ENCODE measurements around the gene ZMIZ1. TPM values are rescaled to one million over a fixed set of nuclear protein-coding genes. Genes with fewer than 3 reads are reported as not detected.

Gene ZMIZ1
- total and polyA plus RNA-seq, 4 donors = 43.0 to 178 (median 107) TPM

- Histone ChIP-seq H3K4me1 (ENCODE audit: control insufficient read depth, insufficient read depth, low read length) (peaks cover 89% of the 10 kb centered on the region), H3K36me3 (ENCODE audit: control insufficient read depth, insufficient read depth, low read length) (peaks cover 60% of the 10 kb centered on the region), H3K9me3 (ENCODE audit: control insufficient read depth, insufficient read depth, low read length) (no peaks in the 10 kb centered on the region), H3K27ac (ENCODE audit: low read depth, low read length) (no peak overlapping the region), H3K27me3 (ENCODE audit: control insufficient read depth, insufficient read depth, low read length) (no peaks in the 10 kb centered on the region), H3K4me3 (ENCODE audit: low read depth, low read length) (no peak overlapping the region)
- 91% methylated on average over 5 of the region's 5 CpGs for WGBS (ENCODE audit: insufficient coverage)
- DNase-seq (ENCODE audit: low read depth in 4 of 6, low spot score in 6 of 6) = no peak
Measured at GRCh38 chr10:79250259-79250658, 181.5 kb downstream of the ZMIZ1 start.

- Histone ChIP-seq H3K4me3 (ENCODE audit: low read depth, low read length) (no peak overlapping the region), H3K27ac (ENCODE audit: low read depth, low read length) (no peak overlapping the region), H3K27me3 (ENCODE audit: control insufficient read depth, insufficient read depth, low read length) (no peaks in the 10 kb centered on the region), H3K4me1 (ENCODE audit: control insufficient read depth, insufficient read depth, low read length) (peaks cover 88% of the 10 kb centered on the region), H3K36me3 (ENCODE audit: control insufficient read depth, insufficient read depth, low read length) (peaks cover 59% of the 10 kb centered on the region), H3K9me3 (ENCODE audit: control insufficient read depth, insufficient read depth, low read length) (no peaks in the 10 kb centered on the region)
- 91% methylated on average over 1 of the region's 5 CpGs for WGBS (ENCODE audit: insufficient coverage)
- no peak for DNase-seq (ENCODE audit: low read depth in 4 of 6, low spot score in 6 of 6)
Measured at GRCh38 chr10:79252450-79252849, 183.7 kb downstream of the ZMIZ1 start.

- Histone ChIP-seq H3K9me3 (ENCODE audit: control insufficient read depth, insufficient read depth, low read length) (no peaks in the 10 kb centered on the region), H3K36me3 (ENCODE audit: control insufficient read depth, insufficient read depth, low read length) (peaks cover 61% of the 10 kb centered on the region), H3K4me1 (ENCODE audit: control insufficient read depth, insufficient read depth, low read length) (peaks cover 88% of the 10 kb centered on the region), H3K27ac (ENCODE audit: low read depth, low read length) (no peak overlapping the region), H3K4me3 (ENCODE audit: low read depth, low read length) (no peak overlapping the region), H3K27me3 (ENCODE audit: control insufficient read depth, insufficient read depth, low read length) (no peaks in the 10 kb centered on the region)
- DNase-seq (ENCODE audit: low read depth in 4 of 6, low spot score in 6 of 6) = no peak
- 93% methylated on average over 4 of the region's 4 CpGs for WGBS (ENCODE audit: insufficient coverage)
Measured at GRCh38 chr10:79252971-79253370, 184.2 kb downstream of the ZMIZ1 start.

- H3K36me3 ChIP-seq (ENCODE audit: control insufficient read depth, insufficient read depth, low read length) = peaks cover 61% of the 10 kb centered on the region
- no peak overlapping the region for H3K4me3 ChIP-seq (ENCODE audit: low read depth, low read length)
- no peak overlapping the region for H3K27ac ChIP-seq (ENCODE audit: low read depth, low read length)
- WGBS (ENCODE audit: insufficient coverage) = 90% methylated on average over 2 of the region's 3 CpGs
- DNase-seq (ENCODE audit: low read depth in 4 of 6, low spot score in 6 of 6) = no peak
- H3K4me1 ChIP-seq (ENCODE audit: control insufficient read depth, insufficient read depth, low read length) = peaks cover 88% of the 10 kb centered on the region
- no peaks in the 10 kb centered on the region for H3K9me3 ChIP-seq (ENCODE audit: control insufficient read depth, insufficient read depth, low read length)
- no peaks in the 10 kb centered on the region for H3K27me3 ChIP-seq (ENCODE audit: control insufficient read depth, insufficient read depth, low read length)
Measured at GRCh38 chr10:79253704-79254103, 184.9 kb downstream of the ZMIZ1 start.

- Histone ChIP-seq H3K27me3 (ENCODE audit: control insufficient read depth, insufficient read depth, low read length) (no peaks in the 10 kb centered on the region), H3K4me1 (ENCODE audit: control insufficient read depth, insufficient read depth, low read length) (peaks cover 88% of the 10 kb centered on the region), H3K27ac (ENCODE audit: low read depth, low read length) (peak overlapping the region; percentile 11), H3K36me3 (ENCODE audit: control insufficient read depth, insufficient read depth, low read length) (peaks cover 57% of the 10 kb centered on the region), H3K4me3 (ENCODE audit: low read depth, low read length) (no peak overlapping the region), H3K9me3 (ENCODE audit: control insufficient read depth, insufficient read depth, low read length) (no peaks in the 10 kb centered on the region)
- DNase-seq (ENCODE audit: low read depth in 4 of 6, low spot score in 6 of 6) = no peak
- 79% methylated on average over 14 of the region's 18 CpGs for WGBS (ENCODE audit: insufficient coverage)
Measured at GRCh38 chr10:79254333-79255006, 185.7 kb downstream of the ZMIZ1 start.

GRCh38 chr10:79255007-79255507, 186.3 kb downstream of the ZMIZ1 start:
- WGBS (ENCODE audit: insufficient coverage) = 64% methylated on average over 9 of the region's 10 CpGs
- H3K4me1 ChIP-seq (ENCODE audit: control insufficient read depth, insufficient read depth, low read length) = peaks cover 88% of the 10 kb centered on the region

GRCh38 chr10:79256264-79256806, 187.6 kb downstream of the ZMIZ1 start:
- 61% methylated on average over 3 of the region's 3 CpGs for WGBS (ENCODE audit: insufficient coverage)
- H3K27me3 ChIP-seq (ENCODE audit: control insufficient read depth, insufficient read depth, low read length) = no peaks in the 10 kb centered on the region
- no peak for DNase-seq (ENCODE audit: low read depth in 4 of 6, low spot score in 6 of 6)
- H3K27ac ChIP-seq (ENCODE audit: low read depth, low read length) = no peak overlapping the region
- H3K4me1 ChIP-seq (ENCODE audit: control insufficient read depth, insufficient read depth, low read length) = peaks cover 85% of the 10 kb centered on the region
- H3K4me3 ChIP-seq (ENCODE audit: low read depth, low read length) = no peak overlapping the region
- no peaks in the 10 kb centered on the region for H3K9me3 ChIP-seq (ENCODE audit: control insufficient read depth, insufficient read depth, low read length)
- H3K36me3 ChIP-seq (ENCODE audit: control insufficient read depth, insufficient read depth, low read length) = peaks cover 50% of the 10 kb centered on the region

More at GRCh38 chr10:79255007-79255507, 186.3 kb downstream of the ZMIZ1 start:
- Histone ChIP-seq H3K27me3 (ENCODE audit: control insufficient read depth, insufficient read depth, low read length) (no peaks in the 10 kb centered on the region), H3K4me3 (ENCODE audit: low read depth, low read length) (no peak overlapping the region), H3K9me3 (ENCODE audit: control insufficient read depth, insufficient read depth, low read length) (no peaks in the 10 kb centered on the region), H3K27ac (ENCODE audit: low read depth, low read length) (no peak overlapping the region), H3K36me3 (ENCODE audit: control insufficient read depth, insufficient read depth, low read length) (peaks cover 57% of the 10 kb centered on the region)
- no peak for DNase-seq (ENCODE audit: low read depth in 4 of 6, low spot score in 6 of 6)

- Histone ChIP-seq H3K27ac (ENCODE audit: low read depth, low read length) (no peak overlapping the region), H3K4me1 (ENCODE audit: control insufficient read depth, insufficient read depth, low read length) (peaks cover 96% of the 10 kb centered on the region), H3K4me3 (ENCODE audit: low read depth, low read length) (no peak overlapping the region), H3K9me3 (ENCODE audit: control insufficient read depth, insufficient read depth, low read length) (no peaks in the 10 kb centered on the region), H3K36me3 (ENCODE audit: control insufficient read depth, insufficient read depth, low read length) (peaks cover 45% of the 10 kb centered on the region), H3K27me3 (ENCODE audit: control insufficient read depth, insufficient read depth, low read length) (no peaks in the 10 kb centered on the region)
- 25% methylated on average over 8 of the region's 10 CpGs for WGBS (ENCODE audit: insufficient coverage)
- DNase-seq (ENCODE audit: low read depth in 4 of 6, low spot score in 6 of 6) = peak in 1 of 6 donors; percentile 61
Measured at GRCh38 chr10:79258894-79259293, 190.1 kb downstream of the ZMIZ1 start.

GRCh38 chr10:79259834-79260233, 191.1 kb downstream of the ZMIZ1 start:
- DNase-seq (ENCODE audit: low read depth in 4 of 6, low spot score in 6 of 6) = no peak
- Histone ChIP-seq H3K9me3 (ENCODE audit: control insufficient read depth, insufficient read depth, low read length) (no peaks in the 10 kb centered on the region), H3K4me1 (ENCODE audit: control insufficient read depth, insufficient read depth, low read length) (peaks cover 96% of the 10 kb centered on the region), H3K4me3 (ENCODE audit: low read depth, low read length) (no peak overlapping the region), H3K36me3 (ENCODE audit: control insufficient read depth, insufficient read depth, low read length) (peaks cover 44% of the 10 kb centered on the region), H3K27me3 (ENCODE audit: control insufficient read depth, insufficient read depth, low read length) (no peaks in the 10 kb centered on the region), H3K27ac (ENCODE audit: low read depth, low read length) (no peak overlapping the region)
- WGBS (ENCODE audit: insufficient coverage) = 69% methylated on average over 5 of the region's 7 CpGs
